ENCODE data around the gene PPP1R7. TPM values are rescaled to one million over a fixed set of nuclear protein-coding genes. Genes with fewer than 3 reads are reported as not detected.

PPP1R7 gene
- total and polyA plus RNA-seq, 9 of the 15 experiments (the other 6 are each of a cell fraction or from before 2014, with no cell fraction given): 37.5 to 75.0 (median 50.5) TPM

DNA sequence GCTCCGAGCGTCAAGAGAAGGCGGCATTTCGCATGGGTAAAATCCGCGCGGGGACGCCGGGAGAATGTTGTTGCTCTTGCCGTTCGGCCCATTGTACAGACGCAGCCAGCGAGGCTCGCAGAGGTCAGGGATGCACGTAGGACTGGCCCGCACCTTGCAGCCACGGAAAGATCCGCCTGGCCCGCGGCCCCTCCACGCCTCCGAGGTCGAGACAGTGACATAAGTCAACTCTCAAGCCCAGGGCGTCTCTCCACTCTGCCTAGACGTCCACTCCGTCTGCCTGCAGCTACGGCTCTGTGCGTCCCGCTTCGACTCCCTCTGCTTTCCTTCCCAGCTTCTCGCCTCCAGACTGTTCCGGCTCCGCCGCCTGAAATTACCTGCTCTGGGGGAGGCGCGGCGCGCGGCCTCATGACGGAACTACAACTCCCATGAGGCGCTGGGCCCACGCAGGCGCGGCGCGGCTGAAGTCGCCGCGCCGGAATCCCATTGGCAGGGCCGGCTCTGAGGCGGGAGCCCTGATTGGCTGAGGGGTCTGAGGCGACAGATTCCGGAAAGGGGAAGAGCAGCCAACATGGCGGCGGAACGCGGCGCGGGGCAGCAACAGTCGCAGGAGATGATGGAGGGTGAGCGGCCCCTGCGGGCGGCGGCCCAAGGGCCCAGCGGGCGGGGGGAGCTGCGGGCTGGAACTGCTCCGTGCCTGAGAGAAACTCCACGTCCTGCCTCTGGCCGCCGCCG, at the start of gene PPP1R7 (continued):
- TF ChIP-seq, protein P1, sequence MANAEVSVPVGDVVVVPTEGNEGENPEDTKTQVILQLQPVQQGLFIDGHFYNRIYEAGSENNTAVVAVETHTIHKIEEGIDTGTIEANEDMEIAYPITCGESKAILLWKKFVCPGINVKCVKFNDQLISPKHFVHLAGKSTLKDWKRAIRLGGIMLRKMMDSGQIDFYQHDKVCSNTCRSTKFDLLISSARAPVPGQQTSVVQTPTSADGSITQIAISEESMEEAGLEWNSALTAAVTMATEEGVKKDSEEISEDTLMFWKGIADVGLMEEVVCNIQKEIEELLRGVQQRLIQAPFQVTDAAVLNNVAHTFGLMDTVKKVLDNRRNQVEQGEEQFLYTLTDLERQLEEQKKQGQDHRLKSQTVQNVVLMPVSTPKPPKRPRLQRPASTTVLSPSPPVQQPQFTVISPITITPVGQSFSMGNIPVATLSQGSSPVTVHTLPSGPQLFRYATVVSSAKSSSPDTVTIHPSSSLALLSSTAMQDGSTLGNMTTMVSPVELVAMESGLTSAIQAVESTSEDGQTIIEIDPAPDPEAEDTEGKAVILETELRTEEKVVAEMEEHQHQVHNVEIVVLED (CRISPR knock-in tag; IDR thresholded peaks at IDR 0.05): peak; percentile 82
- TF ChIP-seq PHF8 (IDR thresholded peaks at IDR 0.05; ENCODE audit: borderline replicate concordance, low read length) (peak; percentile 83; the same call in 1 of the 2 replicates), SRSF7 (optimal IDR thresholded peaks at IDR 0.05; ENCODE audit: low read depth, low read length) (no peak), ZNF395 (CRISPR knock-in tag; IDR thresholded peaks at IDR 0.05) (0 out of 2 replicates have a peak, but pooled peaks have one; percentile 12), HDGF (IDR thresholded peaks at IDR 0.05) (0 out of 2 replicates have a peak, but pooled peaks have one; percentile 38), TAF1 (IDR thresholded peaks at IDR 0.05; ENCODE audit: control insufficient read depth, extremely low read depth, insufficient read depth, low read length, severe bottlenecking) (peak; percentile 74), MLX (CRISPR knock-in tag; conservative IDR thresholded peaks at IDR 0.05) (no peak), NBN (IDR thresholded peaks at IDR 0.05; ENCODE audit: low read depth) (0 out of 2 replicates have a peak, but pooled peaks have one; percentile 25), ASH1L (IDR thresholded peaks at IDR 0.05; ENCODE audit: borderline replicate concordance, low read depth, partially characterized antibody) (peak; percentile 60), PML (IDR thresholded peaks at IDR 0.05; ENCODE audit: low read length) (peak; percentile 42; the same call in 1 of the 2 replicates), HMGN3 (IDR thresholded peaks at IDR 0.05; ENCODE audit: borderline replicate concordance, extremely low read depth, insufficient read length, low read depth, low read length) (peak; percentile 88), ZNF324 (CRISPR knock-in tag; IDR thresholded peaks at IDR 0.05) (no peak), ZBTB12 (CRISPR knock-in tag; IDR thresholded peaks at IDR 0.05) (0 out of 2 replicates have a peak, but pooled peaks have one; percentile 33), BCOR (IDR thresholded peaks at IDR 0.05) (peak; percentile 98), NRF1 (conservative IDR thresholded peaks at IDR 0.05 in 1 of 2, IDR thresholded peaks at IDR 0.05 in 1 of 2) (peak; percentile 95 to 96), ELK3 (CRISPR knock-in tag; IDR thresholded peaks at IDR 0.05) (no peak), MTA3 (IDR thresholded peaks at IDR 0.05; ENCODE audit: borderline replicate concordance) (no peak), TBP (optimal IDR thresholded peaks at IDR 0.05; ENCODE audit: low read depth, low read length) (peak; percentile 63), EHMT2 (IDR thresholded peaks at IDR 0.05) (no peak)
- TF ChIP-seq, protein P2, sequence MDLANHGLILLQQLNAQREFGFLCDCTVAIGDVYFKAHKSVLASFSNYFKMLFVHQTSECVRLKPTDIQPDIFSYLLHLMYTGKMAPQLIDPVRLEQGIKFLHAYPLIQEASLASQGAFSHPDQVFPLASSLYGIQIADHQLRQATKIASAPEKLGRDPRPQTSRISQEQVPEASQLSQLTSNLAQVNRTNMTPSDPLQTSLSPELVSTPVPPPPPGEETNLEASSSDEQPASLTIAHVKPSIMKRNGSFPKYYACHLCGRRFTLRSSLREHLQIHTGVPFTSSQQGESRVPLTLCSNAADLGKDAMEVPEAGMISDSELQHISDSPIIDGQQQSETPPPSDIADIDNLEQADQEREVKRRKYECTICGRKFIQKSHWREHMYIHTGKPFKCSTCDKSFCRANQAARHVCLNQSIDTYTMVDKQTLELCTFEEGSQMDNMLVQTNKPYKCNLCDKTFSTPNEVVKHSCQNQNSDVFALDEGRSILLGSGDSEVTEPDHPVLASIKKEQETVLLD (IDR thresholded peaks at IDR 0.05): peak; percentile 61; the same call in 1 of the 2 replicates

All from K562 (cell line).